Activated CD4-positive, alpha-beta T cell treated with anti-CD3 and anti-CD28 coated beads, Interleukin-2, amount 50 U/mL, for 48 hours (primary cell): ENCODE data around the gene CRYGA.
A peak's percentile ranks its signal among the peaks of the same experiment; 100 is the strongest.

Experiments used
- DNase-seq, 2 experiments: peaks; one replicate each; pipeline ENCODE4 v3.0.0-alpha.2; 2020

CRYGA gene

GRCh38 chr2:208163489-208163888, at the start of gene CRYGA:
Gene CRYGA, minus strand, starts transcription at chr2:208163589. Its CDS starts 33 bp downstream, at chr2:208163556.
- DNase-seq, result no peak

GRCh38 chr2:208210688-208211451, 47.5 kb upstream of the CRYGA start:
- DNase-seq, result no peak

GRCh38 chr2:208208335-208209085, 45.1 kb upstream of the CRYGA start:
- no peak for DNase-seq

GRCh38 chr2:208207769-208208168, 44.4 kb upstream of the CRYGA start:
- DNase-seq, result no peak

GRCh38 chr2:208204166-208204565, 40.8 kb upstream of the CRYGA start:
- no peak for DNase-seq

- DNase-seq, result no peak
These were observed 32.1 kb upstream of the CRYGA start for GRCh38 chr2:208195531-208195930.

- DNase-seq, result no peak
These were observed 29.3 kb upstream of the CRYGA start for GRCh38 chr2:208192611-208193236.

- no peak for DNase-seq
These were observed 26.6 kb upstream of the CRYGA start, which contains the start of gene C2orf80 for GRCh38 chr2:208189810-208190503. Gene C2orf80, minus strand, starts transcription at chr2:208190030. Its CDS starts 3,044 bp downstream, at chr2:208186986.

GRCh38 chr2:208189069-208189809, 25.9 kb upstream of the CRYGA start:
- DNase-seq, result no peak

GRCh38 chr2:208186893-208187292, 23.5 kb upstream of the CRYGA start:
- DNase-seq, result no peak

GRCh38 chr2:208186465-208186864, 23.1 kb upstream of the CRYGA start:
- no peak for DNase-seq

- no peak for DNase-seq
These were observed 20.8 kb upstream of the CRYGA start for GRCh38 chr2:208183972-208184705.

- no peak for DNase-seq
These were observed 20.1 kb upstream of the CRYGA start for GRCh38 chr2:208183526-208183925.

- no peak for DNase-seq
These were observed 19.4 kb upstream of the CRYGA start for GRCh38 chr2:208182835-208183234.

GRCh38 chr2:208179028-208179609, 15.7 kb upstream of the CRYGA start:
- DNase-seq, result no peak

- DNase-seq, result no peak
These were observed 12.4 kb upstream of the CRYGA start for GRCh38 chr2:208175840-208176153.

GRCh38 chr2:208175069-208175839, 11.9 kb upstream of the CRYGA start:
- DNase-seq, result peak; percentile 60 to 71

GRCh38 chr2:208174144-208174543, 10.8 kb upstream of the CRYGA start:
- DNase-seq, result no peak

- DNase-seq, result no peak
These were observed 8.7 kb upstream of the CRYGA start for GRCh38 chr2:208172125-208172524.

- no peak for DNase-seq
These were observed 1.8 kb upstream of the CRYGA start for GRCh38 chr2:208164951-208165755.
